RCC 7860 (cell line): ENCODE results near the gene EIF4G1.
"Not testable (repeated sequence)": the region's sequence is repeated elsewhere in the genome, so short reads cannot be mapped to it uniquely, and the experiment has no call there.

Experiments used
- DNase-seq: peaks from one replicate; pipeline ENCODE4 v3.0.0-alpha.2; 2015; ENCODE audit warnings: low spot score
- FAIRE-seq: peaks from 2 replicates; lab custom pipeline; 2012; peaks lifted over from hg19 to GRCh38; lab: Jason Lieb, UNC

EIF4G1 gene

GRCh38 chr3:184334470-184335158, 20.2 kb downstream of the EIF4G1 start:
- FAIRE-seq (peak; percentile 79), DNase-seq (peak; percentile 91)

GRCh38 chr3:184335291-184335660, 20.9 kb downstream of the EIF4G1 start:
- DNase-seq (no peak), FAIRE-seq (no peak)

GRCh38 chr3:184335661-184336546, 21.5 kb downstream of the EIF4G1 start:
- DNase-seq (no peak), FAIRE-seq (no peak)

- no peak for FAIRE-seq
Measured at GRCh38 chr3:184336547-184337398, 22.4 kb downstream of the EIF4G1 start.

GRCh38 chr3:184337399-184337714, 23.0 kb downstream of the EIF4G1 start, which contains the start of gene FAM131A:
Gene FAM131A, plus strand, starts transcription at chr3:184337600. Its CDS starts 31 bp downstream, at chr3:184337631.
- DNase-seq (no peak), FAIRE-seq (no peak)

More at GRCh38 chr3:184336547-184337398, 22.4 kb downstream of the EIF4G1 start:
- DNase-seq = no peak

GRCh38 chr3:184337981-184338380, 23.6 kb downstream of the EIF4G1 start:
- no peak for FAIRE-seq
- DNase-seq = no peak

GRCh38 chr3:184338511-184338945, 24.1 kb downstream of the EIF4G1 start:
- FAIRE-seq (no peak), DNase-seq (no peak)

- FAIRE-seq = no peak
- no peak for DNase-seq
Measured at GRCh38 chr3:184339001-184339400, 24.6 kb downstream of the EIF4G1 start.

GRCh38 chr3:184339451-184340135, 25.2 kb downstream of the EIF4G1 start:
- not testable (repeated sequence) for FAIRE-seq, DNase-seq

GRCh38 chr3:184341925-184342324, 27.5 kb downstream of the EIF4G1 start:
- FAIRE-seq (no peak), DNase-seq (no peak)

GRCh38 chr3:184343200-184343876, 28.9 kb downstream of the EIF4G1 start:
- DNase-seq (no peak), FAIRE-seq (no peak)

GRCh38 chr3:184344579-184345316, 30.3 kb downstream of the EIF4G1 start:
- FAIRE-seq (no peak), DNase-seq (no peak)

GRCh38 chr3:184345317-184346144, 31.1 kb downstream of the EIF4G1 start:
- FAIRE-seq (peak; percentile 84), DNase-seq (peak; percentile 91)

GRCh38 chr3:184346480-184347190, 32.2 kb downstream of the EIF4G1 start:
- FAIRE-seq = no peak

GRCh38 chr3:184347321-184348056, 33.1 kb downstream of the EIF4G1 start:
- FAIRE-seq (no peak), DNase-seq (no peak)

More at GRCh38 chr3:184346480-184347190, 32.2 kb downstream of the EIF4G1 start:
- no peak for DNase-seq

- no peak for DNase-seq
- no peak for FAIRE-seq
Measured at GRCh38 chr3:184348057-184348382, 33.6 kb downstream of the EIF4G1 start.
